ENCODE results near the gene NANS. TPM values are rescaled to one million over a fixed set of nuclear protein-coding genes. Genes with fewer than 3 reads are reported as not detected.

NANS gene
- total and polyA plus RNA-seq, 2 of the 8 experiments (the other 6 are each of a cell fraction or from before 2014, with no cell fraction given): 56.5 to 67.3 TPM

GRCh38 chr9:98049288-98050072 lies 7.1 kb upstream of the NANS start:
- 79% methylated on average over 1 of the region's 1 CpG; no CpG with 5 or more reads in 1 of the 2 experiments for whole genome bisulfite sequencing, 2 experiments (ENCODE audit: extremely low coverage in 1 of 2, insufficient coverage in 1 of 2, insufficient read length in 1 of 2, insufficient replicate concordance in 2 of 2, low coverage in 1 of 2, low lambda C conversion rate in 2 of 2, missing lambda C conversion rate in 1 of 2)
- TF ChIP-seq TEAD4 (IDR thresholded peaks at IDR 0.05; ENCODE audit: low read depth, low read length) (no peak), HDAC6 (IDR thresholded peaks at IDR 0.05; ENCODE audit: low read depth, low read length) (no peak), JUN (IDR thresholded peaks at IDR 0.05; ENCODE audit: low read depth, low read length) (no peak), GTF2F1 (IDR thresholded peaks at IDR 0.05; ENCODE audit: borderline replicate concordance, low read depth, low read length) (no peak), EZH2 (IDR thresholded peaks at IDR 0.05; ENCODE audit: low read depth, low read length, severe bottlenecking) (no peak), SP1 (IDR thresholded peaks at IDR 0.05; ENCODE audit: low read depth, low read length) (no peak), CBX8 (IDR thresholded peaks at IDR 0.05; ENCODE audit: borderline replicate concordance, low read depth, low read length) (no peak), TBP (IDR thresholded peaks at IDR 0.05; ENCODE audit: low read depth, low read length) (no peak), SIN3A (conservative IDR thresholded peaks at IDR 0.05 in 1 of 2, IDR thresholded peaks at IDR 0.05 in 1 of 2; ENCODE audit: low read depth in 1 of 2, low read length in 2 of 2) (no peak), JUND (IDR thresholded peaks at IDR 0.05; ENCODE audit: low read length) (no peak)

More at GRCh38 chr9:98049288-98050072, 7.1 kb upstream of the NANS start:
- Histone ChIP-seq H4K8ac (ENCODE audit: extremely low read depth, insufficient read depth, low read length) (no peak overlapping the region), H3K23me2 (ENCODE audit: low read depth, low read length) (no peaks in the 10 kb centered on the region), H3K4me3 (ENCODE audit: extremely low read depth in 1 of 4, insufficient read depth in 2 of 4, low read depth in 3 of 4, low read length in 4 of 4) (no peak overlapping the region), H3K56ac (replicated peaks; ENCODE audit: insufficient read length, low read depth, low read length) (no peak overlapping the region), H2BK12ac (ENCODE audit: low read depth, low read length) (no peak overlapping the region), H3K9ac (replicated peaks in 1 of 4; ENCODE audit: extremely low read depth in 1 of 4, low read depth in 3 of 4, low read length in 3 of 4) (no peak overlapping the region), H3K27me3 (replicated peaks in 1 of 4; ENCODE audit: control insufficient read depth in 3 of 4, extremely low read depth in 1 of 4, insufficient read depth in 3 of 4, low read length in 3 of 4) (peaks cover 0 to 3% (median 0%) of the 10 kb centered on the region in 4 experiments; a peak in 2 of 7 replicates), H2BK5ac (ENCODE audit: low read depth, low read length) (no peak overlapping the region), H3K14ac (ENCODE audit: insufficient read length) (no peak overlapping the region), H4K91ac (replicated peaks; ENCODE audit: insufficient read length, low read length) (no peak overlapping the region), H3K4me2 (ENCODE audit: insufficient read depth in 1 of 2, low read depth in 2 of 2, low read length in 2 of 2) (no peak overlapping the region), H2AFZ (ENCODE audit: low read length) (no peak overlapping the region), H3K79me2 (ENCODE audit: control insufficient read depth in 1 of 2, insufficient read depth in 2 of 2, low read length in 2 of 2) (no peaks in the 10 kb centered on the region), H3K4ac (replicated peaks; ENCODE audit: insufficient read length, low read depth, low read length) (no peak overlapping the region), H3K27ac (ENCODE audit: low read depth, low read length) (no peak overlapping the region), H3K79me1 (ENCODE audit: low read depth, low read length) (no peaks in the 10 kb centered on the region), H2BK120ac (replicated peaks; ENCODE audit: low read depth, low read length) (no peak overlapping the region), H2BK15ac (ENCODE audit: low read length) (no peak overlapping the region), H4K20me1 (replicated peaks in 1 of 2; ENCODE audit: control insufficient read depth in 1 of 2, insufficient read depth in 2 of 2, low read length in 2 of 2) (no peaks in the 10 kb centered on the region), H2BK20ac (ENCODE audit: low read length) (no peak overlapping the region), H3K23ac (ENCODE audit: insufficient read length) (no peak overlapping the region), H2AK5ac (ENCODE audit: low read depth, low read length) (no peak overlapping the region), H3K9me3 (ENCODE audit: insufficient read depth in 2 of 2, low read depth in 1 of 2, low read length in 1 of 2) (0 out of 4 replicates have a peak, but pooled peaks cover 0 to 2% of the 10 kb centered on the region in 2 experiments), H3K36me3 (ENCODE audit: control insufficient read depth in 2 of 4, insufficient read depth in 4 of 4, low read length in 3 of 4) (no peaks in the 10 kb centered on the region), H4K5ac (ENCODE audit: insufficient read length, low read depth, low read length) (no peak overlapping the region), H3K4me1 (replicated peaks in 1 of 4; ENCODE audit: control insufficient read depth in 3 of 4, insufficient read depth in 4 of 4, low read length in 3 of 4) (no peaks in the 10 kb centered on the region), H3K18ac (ENCODE audit: extremely low read depth, low read length) (no peak overlapping the region)
- DNase-seq (ENCODE audit: low read depth in 1 of 2, low spot score in 2 of 2) (no peak), FAIRE-seq (no peak)
- CTCF ChIA-PET (ENCODE audit: partially characterized antibody): interaction anchor here (0.6 to 1.6 kb wide), 2 partner anchors 37 to 126 kb away, joined by 3 read pairs; no protein-coding TSS in a partner anchor
- POLR2A ChIA-PET (ENCODE audit: partially characterized antibody): interaction anchor here (0.6 kb wide), 1 partner anchor 41 kb away, joined by 3 read pairs; no protein-coding TSS in a partner anchor
